ENCODE measurements around the gene EPRS1.

DNA sequence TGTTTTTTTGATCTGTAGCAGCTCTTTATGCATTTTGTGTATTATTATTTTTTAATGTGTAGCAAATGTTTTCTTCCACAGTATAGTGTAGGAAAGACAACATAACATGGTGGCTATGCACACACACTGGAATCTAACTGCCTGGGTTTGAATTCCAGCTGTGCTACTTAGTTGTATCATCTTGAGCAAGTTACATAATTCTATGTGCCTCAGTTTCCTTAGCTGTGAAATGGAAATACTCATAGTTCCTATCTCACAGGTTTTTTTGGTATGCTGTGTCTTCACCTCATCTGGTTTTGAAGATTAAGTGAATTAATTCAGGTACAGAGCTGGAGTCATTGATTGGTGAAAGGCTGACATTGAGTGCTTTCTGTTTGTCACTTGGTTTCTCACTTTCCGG is 46.4 kb upstream of the EPRS1 start:
- TF ChIP-seq, protein P1, sequence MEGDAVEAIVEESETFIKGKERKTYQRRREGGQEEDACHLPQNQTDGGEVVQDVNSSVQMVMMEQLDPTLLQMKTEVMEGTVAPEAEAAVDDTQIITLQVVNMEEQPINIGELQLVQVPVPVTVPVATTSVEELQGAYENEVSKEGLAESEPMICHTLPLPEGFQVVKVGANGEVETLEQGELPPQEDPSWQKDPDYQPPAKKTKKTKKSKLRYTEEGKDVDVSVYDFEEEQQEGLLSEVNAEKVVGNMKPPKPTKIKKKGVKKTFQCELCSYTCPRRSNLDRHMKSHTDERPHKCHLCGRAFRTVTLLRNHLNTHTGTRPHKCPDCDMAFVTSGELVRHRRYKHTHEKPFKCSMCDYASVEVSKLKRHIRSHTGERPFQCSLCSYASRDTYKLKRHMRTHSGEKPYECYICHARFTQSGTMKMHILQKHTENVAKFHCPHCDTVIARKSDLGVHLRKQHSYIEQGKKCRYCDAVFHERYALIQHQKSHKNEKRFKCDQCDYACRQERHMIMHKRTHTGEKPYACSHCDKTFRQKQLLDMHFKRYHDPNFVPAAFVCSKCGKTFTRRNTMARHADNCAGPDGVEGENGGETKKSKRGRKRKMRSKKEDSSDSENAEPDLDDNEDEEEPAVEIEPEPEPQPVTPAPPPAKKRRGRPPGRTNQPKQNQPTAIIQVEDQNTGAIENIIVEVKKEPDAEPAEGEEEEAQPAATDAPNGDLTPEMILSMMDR (IDR thresholded peaks at IDR 0.05): no peak
- no peak for TF ChIP-seq JUN (IDR thresholded peaks at IDR 0.05)
- TF ChIP-seq RAD21 (conservative IDR thresholded peaks at IDR 0.05 in 1 of 2, IDR thresholded peaks at IDR 0.05 in 1 of 2): no peak
- no peak for TF ChIP-seq SMC3 (IDR thresholded peaks at IDR 0.05)
- TF ChIP-seq KDM1A (IDR thresholded peaks at IDR 0.05; ENCODE audit: low read depth): no peak
- TF ChIP-seq RCOR1 (IDR thresholded peaks at IDR 0.05; ENCODE audit: low read depth, low read length): no peak
- TF ChIP-seq POLR2A (IDR thresholded peaks at IDR 0.05; ENCODE audit: low read length): no peak
- TF ChIP-seq MYC (IDR thresholded peaks at IDR 0.05; ENCODE audit: borderline replicate concordance, low read length): no peak
- TF ChIP-seq, protein P2, sequence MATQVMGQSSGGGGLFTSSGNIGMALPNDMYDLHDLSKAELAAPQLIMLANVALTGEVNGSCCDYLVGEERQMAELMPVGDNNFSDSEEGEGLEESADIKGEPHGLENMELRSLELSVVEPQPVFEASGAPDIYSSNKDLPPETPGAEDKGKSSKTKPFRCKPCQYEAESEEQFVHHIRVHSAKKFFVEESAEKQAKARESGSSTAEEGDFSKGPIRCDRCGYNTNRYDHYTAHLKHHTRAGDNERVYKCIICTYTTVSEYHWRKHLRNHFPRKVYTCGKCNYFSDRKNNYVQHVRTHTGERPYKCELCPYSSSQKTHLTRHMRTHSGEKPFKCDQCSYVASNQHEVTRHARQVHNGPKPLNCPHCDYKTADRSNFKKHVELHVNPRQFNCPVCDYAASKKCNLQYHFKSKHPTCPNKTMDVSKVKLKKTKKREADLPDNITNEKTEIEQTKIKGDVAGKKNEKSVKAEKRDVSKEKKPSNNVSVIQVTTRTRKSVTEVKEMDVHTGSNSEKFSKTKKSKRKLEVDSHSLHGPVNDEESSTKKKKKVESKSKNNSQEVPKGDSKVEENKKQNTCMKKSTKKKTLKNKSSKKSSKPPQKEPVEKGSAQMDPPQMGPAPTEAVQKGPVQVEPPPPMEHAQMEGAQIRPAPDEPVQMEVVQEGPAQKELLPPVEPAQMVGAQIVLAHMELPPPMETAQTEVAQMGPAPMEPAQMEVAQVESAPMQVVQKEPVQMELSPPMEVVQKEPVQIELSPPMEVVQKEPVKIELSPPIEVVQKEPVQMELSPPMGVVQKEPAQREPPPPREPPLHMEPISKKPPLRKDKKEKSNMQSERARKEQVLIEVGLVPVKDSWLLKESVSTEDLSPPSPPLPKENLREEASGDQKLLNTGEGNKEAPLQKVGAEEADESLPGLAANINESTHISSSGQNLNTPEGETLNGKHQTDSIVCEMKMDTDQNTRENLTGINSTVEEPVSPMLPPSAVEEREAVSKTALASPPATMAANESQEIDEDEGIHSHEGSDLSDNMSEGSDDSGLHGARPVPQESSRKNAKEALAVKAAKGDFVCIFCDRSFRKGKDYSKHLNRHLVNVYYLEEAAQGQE (IDR thresholded peaks at IDR 0.05): no peak

All from A549 (cell line).